Vagina (tissue), 2 donors: ENCODE data around the gene PTPRCAP. TPM values are rescaled to one million over a fixed set of nuclear protein-coding genes. Genes with fewer than 3 reads are reported as not detected.

Source experiments
- DNase-seq, 2 donors: peaks; one replicate each; pipeline ENCODE4 v3.0.0-alpha.2; 2017; ENCODE audit errors: extremely low spot score in 2 of 2
- H3K27ac ChIP-seq: fragments of 200-600 bp; sonication (generic); one replicate; pipeline ENCODE4 v1.5.1; 2019
- H3K27me3 ChIP-seq: fragments of 200-600 bp; sonication (generic); one replicate; pipeline ENCODE4 v1.5.1; 2019
- H3K36me3 ChIP-seq, 2 donors: fragments of 200-600 bp; sonication (generic); one replicate each; pipeline ENCODE4 v1.5.1; 2017 to 2019
- H3K4me1 ChIP-seq: fragments of 200-600 bp; sonication (generic); one replicate; pipeline ENCODE4 v1.5.1; 2019
- H3K4me3 ChIP-seq, 2 donors: fragments of 200-600 bp; sonication (generic); 1 replicate in 1 of 2; 2 replicates in 1 of 2; pipeline ENCODE4 v1.5.1; 2016 to 2019
- H3K9me3 ChIP-seq: fragments of 200-600 bp; sonication (generic); one replicate; pipeline ENCODE4 v1.5.1; 2019
- POLR2A ChIP-seq, 2 donors: fragments of 450-650 bp; IDR thresholded peaks; one replicate each; pipeline ENCODE4 v1.6.1; 2017; ENCODE audit warnings: antibody characterized with exemption in 2 of 2, mild to moderate bottlenecking in 2 of 2, moderate library complexity in 2 of 2
- POLR2AphosphoS5 ChIP-seq, 2 donors: sonication (generic); formaldehyde crosslinking; IDR thresholded peaks; one replicate each; pipeline ENCODE4 v1.9.0; 2017; ENCODE audit warnings: antibody characterized with exemption in 2 of 2, mild to moderate bottlenecking in 2 of 2, low read depth in 1 of 2; ENCODE audit not compliant: insufficient read depth in 1 of 2
- intact Hi-C: fragments of 100-400 bp; cut with DNase I; formaldehyde crosslinking; loops from one replicate; pipeline ENCODE4 v1.15.1; 2023
- total RNA-seq: library from RNA; depleted of rRNA; stranded (reverse); fragments of >200 nt; gene quantifications from one replicate; pipeline ENCODE4 v1.2.3, GENCODE V29; 2016
- TF ChIP-seq, protein P1 (sequence below), 3 experiments: fragments of 450-650 bp in 2 of 3; fragments of 200-600 bp in 1 of 3; sonication (generic) in 1 of 3; IDR thresholded peaks; one replicate each; pipeline ENCODE4 v1.5.1; 2017 to 2019; ENCODE audit warnings: antibody characterized with exemption in 3 of 3, mild to moderate bottlenecking in 2 of 3, moderate library complexity in 2 of 3

Gene PTPRCAP
- total RNA-seq, 1 donor from 2014 or later, result 18.2 TPM

DNA sequence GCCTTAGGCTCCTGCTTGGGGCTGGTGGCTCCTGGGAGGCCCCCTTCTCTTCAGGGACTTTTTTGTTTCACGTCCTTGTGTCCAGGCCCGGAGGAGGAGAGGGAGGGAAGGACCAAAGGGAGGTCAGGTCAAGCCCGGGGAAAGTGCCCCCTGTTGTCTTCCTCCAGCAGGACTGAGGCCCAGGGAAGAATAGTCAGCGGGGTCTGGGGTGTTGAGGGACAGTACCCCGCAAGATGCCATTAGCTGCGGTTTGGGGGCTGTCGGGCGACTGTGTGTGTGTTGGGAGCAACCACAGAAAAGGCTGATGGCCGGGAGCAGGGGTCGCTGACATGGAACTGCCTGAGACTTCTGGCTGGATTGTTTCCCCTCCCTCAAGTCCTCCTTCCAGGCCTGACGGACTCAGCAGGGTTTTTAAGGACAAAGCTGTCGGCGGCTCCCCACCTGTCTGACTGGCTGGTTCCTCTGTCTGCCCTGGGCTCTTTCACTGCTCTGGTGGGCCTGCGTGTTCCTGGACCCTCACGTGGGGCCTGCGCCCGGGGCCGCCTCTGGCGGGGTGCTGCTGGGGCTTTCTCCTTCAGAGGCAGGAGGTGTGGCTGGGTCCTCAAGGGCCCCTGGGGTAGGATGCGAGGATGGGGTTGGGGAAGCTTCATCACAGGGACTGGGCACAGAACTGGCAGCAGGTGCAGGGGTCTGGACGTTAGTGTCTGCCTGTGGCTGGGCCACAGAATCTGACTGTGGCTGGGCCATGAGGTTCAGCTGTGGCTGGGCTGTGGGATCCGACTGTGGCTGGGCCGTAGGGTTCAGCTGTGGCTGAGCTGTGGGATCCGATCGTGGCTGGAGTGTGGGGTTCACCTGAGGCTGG is 13.5 kb upstream of the PTPRCAP start:
- H3K27ac ChIP-seq, result no peak overlapping the region
- no peaks in the 10 kb centered on the region for H3K9me3 ChIP-seq
- intact Hi-C loops, result no loop called here
- no peaks in the 10 kb centered on the region for H3K27me3 ChIP-seq
- H3K36me3 ChIP-seq, result no peaks in the 10 kb centered on the region
- H3K4me1 ChIP-seq, result peaks cover 6% of the 10 kb centered on the region
- DNase-seq, result no peak
- H3K4me3 ChIP-seq, result no peak overlapping the region
- no peak for TF ChIP-seq POLR2AphosphoS5 (IDR thresholded peaks at IDR 0.05; ENCODE audit: insufficient read depth in 1 of 2, low read depth in 1 of 2)
- TF ChIP-seq POLR2A (IDR thresholded peaks at IDR 0.05), result no peak
- TF ChIP-seq, protein P1, sequence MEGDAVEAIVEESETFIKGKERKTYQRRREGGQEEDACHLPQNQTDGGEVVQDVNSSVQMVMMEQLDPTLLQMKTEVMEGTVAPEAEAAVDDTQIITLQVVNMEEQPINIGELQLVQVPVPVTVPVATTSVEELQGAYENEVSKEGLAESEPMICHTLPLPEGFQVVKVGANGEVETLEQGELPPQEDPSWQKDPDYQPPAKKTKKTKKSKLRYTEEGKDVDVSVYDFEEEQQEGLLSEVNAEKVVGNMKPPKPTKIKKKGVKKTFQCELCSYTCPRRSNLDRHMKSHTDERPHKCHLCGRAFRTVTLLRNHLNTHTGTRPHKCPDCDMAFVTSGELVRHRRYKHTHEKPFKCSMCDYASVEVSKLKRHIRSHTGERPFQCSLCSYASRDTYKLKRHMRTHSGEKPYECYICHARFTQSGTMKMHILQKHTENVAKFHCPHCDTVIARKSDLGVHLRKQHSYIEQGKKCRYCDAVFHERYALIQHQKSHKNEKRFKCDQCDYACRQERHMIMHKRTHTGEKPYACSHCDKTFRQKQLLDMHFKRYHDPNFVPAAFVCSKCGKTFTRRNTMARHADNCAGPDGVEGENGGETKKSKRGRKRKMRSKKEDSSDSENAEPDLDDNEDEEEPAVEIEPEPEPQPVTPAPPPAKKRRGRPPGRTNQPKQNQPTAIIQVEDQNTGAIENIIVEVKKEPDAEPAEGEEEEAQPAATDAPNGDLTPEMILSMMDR (IDR thresholded peaks at IDR 0.05), result no peak

DNA sequence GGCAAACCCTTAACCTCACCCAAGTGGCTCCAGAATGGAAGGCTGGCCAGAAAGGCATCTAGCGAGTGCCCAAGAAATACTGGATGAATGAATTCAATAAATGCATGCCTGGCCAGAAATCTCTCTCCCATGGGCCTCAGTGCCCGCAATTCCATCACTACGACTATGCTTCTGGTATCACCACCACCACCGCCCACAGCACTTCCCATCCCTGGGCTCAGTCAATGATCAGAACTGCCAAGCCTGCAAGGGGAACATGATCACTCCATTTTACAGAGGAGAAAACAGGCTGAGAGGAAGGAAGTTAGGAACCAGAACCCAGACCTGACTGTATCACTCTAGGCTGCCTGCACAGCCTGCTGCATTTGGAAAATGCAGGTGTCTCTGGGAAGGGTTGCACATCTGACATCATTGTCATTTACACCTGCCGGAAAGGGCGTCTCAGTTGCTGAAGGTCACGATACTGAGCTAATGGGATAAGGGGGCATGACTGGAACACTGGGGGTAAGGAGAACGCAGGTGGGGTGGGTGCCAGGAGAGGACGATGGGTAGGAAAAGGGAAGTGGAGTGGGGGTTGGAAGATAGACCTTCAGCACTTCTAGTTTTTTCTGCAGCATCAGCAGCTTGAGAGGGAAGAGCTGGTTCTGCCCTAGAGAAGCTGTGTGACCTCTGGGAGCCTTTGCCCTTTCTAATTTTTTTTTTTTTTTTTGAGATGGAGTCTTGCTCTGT is 11.8 kb upstream of the PTPRCAP start:
- Histone ChIP-seq H3K4me1 (peaks cover 13% of the 10 kb centered on the region), H3K27ac (no peak overlapping the region), H3K36me3 (no peaks in the 10 kb centered on the region), H3K27me3 (no peaks in the 10 kb centered on the region), H3K9me3 (no peaks in the 10 kb centered on the region), H3K4me3 (no peak overlapping the region)
- intact Hi-C loops, result no loop called here
- no peak for TF ChIP-seq POLR2A (IDR thresholded peaks at IDR 0.05)
- TF ChIP-seq, protein P1 (IDR thresholded peaks at IDR 0.05), result no peak
- TF ChIP-seq POLR2AphosphoS5 (IDR thresholded peaks at IDR 0.05; ENCODE audit: insufficient read depth in 1 of 2, low read depth in 1 of 2), result no peak
- DNase-seq, result no peak

DNA sequence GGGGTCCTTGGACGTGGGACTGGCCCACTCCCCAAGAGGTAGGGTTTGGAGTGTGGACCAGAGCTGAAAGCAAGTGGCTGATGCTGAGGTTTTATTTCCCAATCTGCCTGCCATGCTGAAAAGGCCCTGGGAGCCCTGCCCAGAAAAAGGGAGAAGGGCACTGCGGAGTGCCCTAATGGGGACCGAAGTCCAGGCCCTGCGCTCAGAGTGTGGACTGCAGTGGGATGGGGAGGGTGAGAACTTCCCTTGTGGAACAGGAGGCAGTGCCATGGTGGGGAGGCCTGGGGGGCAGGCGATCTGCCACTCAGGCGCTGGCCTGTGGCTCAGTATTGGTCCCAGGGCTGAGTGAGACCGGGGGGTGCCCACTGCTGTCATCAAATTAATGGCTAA is 10.7 kb upstream of the PTPRCAP start:
- H3K9me3 ChIP-seq, result no peaks in the 10 kb centered on the region
- H3K4me1 ChIP-seq, result peaks cover 18% of the 10 kb centered on the region
- no peaks in the 10 kb centered on the region for H3K27me3 ChIP-seq
- intact Hi-C loops, result no loop called here
- H3K36me3 ChIP-seq, result no peaks in the 10 kb centered on the region
- H3K4me3 ChIP-seq, result no peak overlapping the region
- no peak for DNase-seq
- H3K27ac ChIP-seq, result no peak overlapping the region
- TF ChIP-seq, protein P1 (IDR thresholded peaks at IDR 0.05), result no peak
- TF ChIP-seq POLR2A (IDR thresholded peaks at IDR 0.05) (no peak), POLR2AphosphoS5 (IDR thresholded peaks at IDR 0.05; ENCODE audit: insufficient read depth in 1 of 2, low read depth in 1 of 2) (no peak)

DNA sequence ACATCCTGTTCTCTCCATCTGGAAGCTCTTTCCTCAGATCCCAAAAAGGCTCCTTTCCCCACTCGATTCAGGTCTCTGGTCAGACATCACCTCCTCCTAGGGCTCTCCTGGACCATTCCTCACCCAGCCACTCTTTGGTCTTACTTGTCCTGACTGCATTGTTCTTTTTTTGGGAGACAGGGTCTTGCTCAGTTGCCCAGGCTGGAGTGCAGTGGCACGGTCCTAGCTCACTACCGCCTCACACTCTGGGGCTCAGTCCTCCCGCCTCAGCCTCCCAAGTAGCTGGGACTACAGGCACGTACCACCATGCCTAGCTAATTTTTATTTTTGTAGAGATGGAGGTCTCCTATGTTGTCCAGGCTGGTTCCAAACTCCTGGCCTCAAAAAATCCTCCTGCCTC is 8.0 kb upstream of the PTPRCAP start:
- intact Hi-C loops, result no loop called here
- H3K36me3 ChIP-seq, result peaks cover 0 to 15% of the 10 kb centered on the region in 2 donors
- H3K9me3 ChIP-seq, result no peaks in the 10 kb centered on the region
- TF ChIP-seq, protein P1 (IDR thresholded peaks at IDR 0.05), result no peak
- TF ChIP-seq POLR2A (IDR thresholded peaks at IDR 0.05) (no peak), POLR2AphosphoS5 (IDR thresholded peaks at IDR 0.05; ENCODE audit: insufficient read depth in 1 of 2, low read depth in 1 of 2) (no peak)
- DNase-seq, result no peak
- H3K27ac ChIP-seq, result no peak overlapping the region
- H3K27me3 ChIP-seq, result no peaks in the 10 kb centered on the region
- H3K4me3 ChIP-seq, result no peak overlapping the region
- peaks cover 28% of the 10 kb centered on the region for H3K4me1 ChIP-seq
